CD14-positive monocyte (primary cell): ENCODE measurements around the gene CCDC160. TPM values are rescaled to one million over a fixed set of nuclear protein-coding genes. Genes with fewer than 3 reads are reported as not detected.

Source experiments
- DNase-seq, 3 donors: peaks; one replicate each; pipeline ENCODE4 v3.0.0-alpha.2; 2011 to 2022
- H2AFZ ChIP-seq: 2 replicates; pipeline ENCODE4 v1.6.0; 2012; ENCODE audit warnings: mild to moderate bottlenecking, low read depth, low read length, inconsistent platforms; ENCODE audit not compliant: insufficient read depth, poor library complexity, severe bottlenecking
- H3K27ac ChIP-seq, 2 donors: 1 replicate in 1 of 2; 2 replicates in 1 of 2; pipeline ENCODE4 v1.5.1; 2012 to 2013; ENCODE audit warnings: low read length in 2 of 2, control low read depth in 1 of 2, inconsistent platforms in 1 of 2, low read depth in 1 of 2, mild to moderate bottlenecking in 1 of 2
- H3K27me3 ChIP-seq, 2 donors: one replicate each; pipeline versions ENCODE4 v1.6.0 to v1.6.1; 2011 to 2013; ENCODE audit warnings: low read length in 2 of 2; ENCODE audit not compliant: control insufficient read depth in 2 of 2, insufficient read depth in 2 of 2
- H3K36me3 ChIP-seq, 2 donors: replicated peaks in 1 of 2; 1 replicate in 1 of 2; 2 replicates in 1 of 2; pipeline versions ENCODE4 v1.5.1 to v1.6.1; 2012 to 2013; ENCODE audit warnings: low read length in 2 of 2, control low read depth in 1 of 2, inconsistent platforms in 1 of 2, mild to moderate bottlenecking in 1 of 2; ENCODE audit not compliant: insufficient read depth in 2 of 2, control insufficient read depth in 1 of 2
- H3K4me1 ChIP-seq, 2 donors: 1 replicate in 1 of 2; 2 replicates in 1 of 2; pipeline versions ENCODE4 v1.5.1 to v1.6.1; 2012 to 2013; ENCODE audit warnings: low read length in 2 of 2, control low read depth in 1 of 2, inconsistent platforms in 1 of 2, mild to moderate bottlenecking in 1 of 2, moderate library complexity in 1 of 2; ENCODE audit not compliant: insufficient read depth in 2 of 2, control insufficient read depth in 1 of 2
- H3K4me2 ChIP-seq: replicated peaks from 2 replicates; pipeline ENCODE3; 2012; ENCODE audit warnings: low read length, moderate library complexity, mild to moderate bottlenecking; ENCODE audit not compliant: poor library complexity, severe bottlenecking; ENCODE audit errors: extremely low read depth
- H3K4me3 ChIP-seq, 3 experiments: fragments of 200-600 bp in 1 of 3; sonication (generic) in 1 of 3; replicated peaks in 1 of 3; 1 replicate in 2 of 3; 2 replicates in 1 of 3; pipeline ENCODE4 v1.5.1; 2011 to 2013; ENCODE audit warnings: low read length in 3 of 3, mild to moderate bottlenecking in 3 of 3, control low read depth in 2 of 3, low read depth in 2 of 3, inconsistent platforms in 1 of 3, moderate library complexity in 1 of 3
- H3K79me2 ChIP-seq: 2 replicates; pipeline ENCODE4 v1.6.0; 2012; ENCODE audit warnings: mild to moderate bottlenecking, control low read depth, inconsistent platforms, low read length, moderate library complexity; ENCODE audit not compliant: insufficient read depth
- H3K9ac ChIP-seq: 2 replicates; pipeline ENCODE4 v1.6.0; 2017; ENCODE audit warnings: low read length, mild to moderate bottlenecking; ENCODE audit not compliant: insufficient read depth, poor library complexity, severe bottlenecking
- H3K9me3 ChIP-seq, 2 donors: replicated peaks in 1 of 2; 1 replicate in 1 of 2; 2 replicates in 1 of 2; pipeline versions ENCODE4 v1.5.1 to v1.6.1; 2012 to 2013; ENCODE audit warnings: low read length in 2 of 2, control low read depth in 1 of 2; ENCODE audit not compliant: control insufficient read depth in 1 of 2, insufficient read depth in 1 of 2
- H4K20me1 ChIP-seq: 2 replicates; pipeline ENCODE4 v1.6.0; 2012; ENCODE audit warnings: mild to moderate bottlenecking, low read length, control low read depth, moderate library complexity; ENCODE audit not compliant: insufficient read depth
- H3K27ac Mint-ChIP-seq, 7 donors: one replicate each; pipeline ENCODE4 v1.8.0; 2020; ENCODE audit warnings: mild to moderate bottlenecking in 7 of 7, mixed read lengths in 7 of 7, moderate library complexity in 6 of 7, inconsistent platforms in 2 of 7
- H3K27me3 Mint-ChIP-seq, 3 donors: one replicate each; pipeline ENCODE4 v1.8.0; 2021 to 2022; ENCODE audit warnings: low read depth in 3 of 3, mild to moderate bottlenecking in 3 of 3, mixed read lengths in 3 of 3, moderate library complexity in 3 of 3, inconsistent platforms in 1 of 3
- H3K36me3 Mint-ChIP-seq, 2 donors: one replicate each; pipeline ENCODE4 v1.8.0; 2020; ENCODE audit warnings: mixed read lengths in 2 of 2, inconsistent platforms in 1 of 2, mild to moderate bottlenecking in 1 of 2
- H3K4me1 Mint-ChIP-seq: one replicate; pipeline ENCODE4 v1.8.0; 2020; ENCODE audit warnings: mild to moderate bottlenecking, mixed read lengths
- H3K4me3 Mint-ChIP-seq, 2 donors: one replicate each; pipeline ENCODE4 v1.8.0; 2020; ENCODE audit warnings: mild to moderate bottlenecking in 2 of 2, mixed read lengths in 2 of 2, moderate library complexity in 1 of 2
- H3K9me3 Mint-ChIP-seq, 7 donors: one replicate each; pipeline ENCODE4 v1.8.0; 2020 to 2022; ENCODE audit warnings: mixed read lengths in 7 of 7, mild to moderate bottlenecking in 6 of 7, moderate library complexity in 6 of 7, inconsistent platforms in 2 of 7
- WGBS: methylation state at CpG from one replicate; pipeline ENCODE4 v1.1.5; 2013; ENCODE audit warnings: missing lambda C conversion rate; ENCODE audit not compliant: insufficient coverage; 5-methylcytosine and 5-hydroxymethylcytosine counted together
- intact Hi-C, 2 donors: fragments of 100-400 bp; cut with micrococcal nuclease; formaldehyde crosslinking; loops; one replicate each; pipeline versions ENCODE4 v1.15.0 to v1.15.1; 2023
- polyA plus RNA-seq, 3 donors: library from polyadenylated mRNA; depleted of rRNA in 1 of 3; unstranded in 2 of 3; stranded (reverse) in 1 of 3; fragments of 300-500 nt in 2 of 3; fragments of >200 nt in 1 of 3; fragmentation: Illumina TruSeq in 2 of 3; gene quantifications; 1 replicate in 2 of 3; 2 replicates in 1 of 3; pipeline ENCODE4 v1.2.3, GENCODE V29; 2012 to 2021
- TF ChIP-seq, protein P1 (sequence below): fragments of 200-600 bp; IDR thresholded peaks from one replicate; pipeline ENCODE4 v1.8.0; 2022; ENCODE audit warnings: antibody characterized with exemption, mild to moderate bottlenecking

CCDC160 gene
- polyA plus RNA-seq, 3 donors = not detected

DNA sequence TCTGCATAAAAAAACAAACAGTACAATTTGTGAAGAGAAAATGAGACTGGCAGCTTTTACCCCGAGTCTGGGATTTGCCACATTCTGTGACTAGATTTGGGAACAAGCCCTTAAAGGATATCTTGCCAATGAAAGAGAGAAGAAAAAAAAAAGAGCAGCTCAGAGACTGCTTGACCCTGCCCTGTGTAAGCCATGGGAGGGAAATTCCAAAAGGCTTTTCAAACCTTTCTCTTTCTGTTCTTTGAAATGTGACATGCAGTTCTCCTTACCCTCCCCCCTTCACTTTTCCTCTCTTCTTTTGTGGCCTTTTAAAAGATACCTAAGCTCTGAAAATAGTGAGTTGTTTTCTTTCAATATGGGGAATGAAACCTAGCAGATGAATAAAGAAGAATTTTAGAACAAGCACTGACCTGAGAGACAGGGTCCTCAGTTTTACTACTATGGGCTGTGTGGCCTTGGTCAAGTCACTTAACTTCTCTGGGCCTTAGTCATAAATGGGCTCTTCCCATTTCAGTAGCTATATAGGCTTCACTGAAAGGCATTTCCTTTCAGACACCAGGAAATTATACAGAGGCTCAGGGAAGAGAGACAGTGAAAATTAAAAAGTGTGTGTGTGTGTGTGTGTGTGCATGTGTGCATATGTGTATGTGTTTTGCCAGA is 5.1 kb downstream of the CCDC160 start:
- peaks cover 14 to 41% (median 34%) of the 10 kb centered on the region in 3 donors for H3K27me3 Mint-ChIP-seq
- H3K4me1 ChIP-seq = peaks cover 0 to 3% of the 10 kb centered on the region in 2 donors
- no peaks in the 10 kb centered on the region for H3K36me3 ChIP-seq
- H3K4me3 ChIP-seq = no peak overlapping the region
- H3K27me3 ChIP-seq = peaks cover 15 to 18% of the 10 kb centered on the region in 2 donors
- TF ChIP-seq, protein P1, sequence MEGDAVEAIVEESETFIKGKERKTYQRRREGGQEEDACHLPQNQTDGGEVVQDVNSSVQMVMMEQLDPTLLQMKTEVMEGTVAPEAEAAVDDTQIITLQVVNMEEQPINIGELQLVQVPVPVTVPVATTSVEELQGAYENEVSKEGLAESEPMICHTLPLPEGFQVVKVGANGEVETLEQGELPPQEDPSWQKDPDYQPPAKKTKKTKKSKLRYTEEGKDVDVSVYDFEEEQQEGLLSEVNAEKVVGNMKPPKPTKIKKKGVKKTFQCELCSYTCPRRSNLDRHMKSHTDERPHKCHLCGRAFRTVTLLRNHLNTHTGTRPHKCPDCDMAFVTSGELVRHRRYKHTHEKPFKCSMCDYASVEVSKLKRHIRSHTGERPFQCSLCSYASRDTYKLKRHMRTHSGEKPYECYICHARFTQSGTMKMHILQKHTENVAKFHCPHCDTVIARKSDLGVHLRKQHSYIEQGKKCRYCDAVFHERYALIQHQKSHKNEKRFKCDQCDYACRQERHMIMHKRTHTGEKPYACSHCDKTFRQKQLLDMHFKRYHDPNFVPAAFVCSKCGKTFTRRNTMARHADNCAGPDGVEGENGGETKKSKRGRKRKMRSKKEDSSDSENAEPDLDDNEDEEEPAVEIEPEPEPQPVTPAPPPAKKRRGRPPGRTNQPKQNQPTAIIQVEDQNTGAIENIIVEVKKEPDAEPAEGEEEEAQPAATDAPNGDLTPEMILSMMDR = no peak
- H4K20me1 ChIP-seq = no peaks in the 10 kb centered on the region
- H3K9me3 Mint-ChIP-seq = peaks cover 0 to 5% (median 0%) of the 10 kb centered on the region in 7 donors
- peaks cover 0 to 3% of the 10 kb centered on the region in 2 donors for H3K9me3 ChIP-seq
- H3K27ac ChIP-seq = no peak overlapping the region
- no peak overlapping the region for H3K4me2 ChIP-seq
- no peak overlapping the region for H3K27ac Mint-ChIP-seq
- DNase-seq = no peak
- H3K4me1 Mint-ChIP-seq = no peaks in the 10 kb centered on the region
- intact Hi-C loops = no loop called here
- H3K79me2 ChIP-seq = no peaks in the 10 kb centered on the region
- H2AFZ ChIP-seq = no peak overlapping the region
- H3K36me3 Mint-ChIP-seq = no peaks in the 10 kb centered on the region
- no peak overlapping the region for H3K4me3 Mint-ChIP-seq
- no CpG with 5 or more reads among the region's 1 CpG for WGBS
- H3K9ac ChIP-seq = no peak overlapping the region

DNA sequence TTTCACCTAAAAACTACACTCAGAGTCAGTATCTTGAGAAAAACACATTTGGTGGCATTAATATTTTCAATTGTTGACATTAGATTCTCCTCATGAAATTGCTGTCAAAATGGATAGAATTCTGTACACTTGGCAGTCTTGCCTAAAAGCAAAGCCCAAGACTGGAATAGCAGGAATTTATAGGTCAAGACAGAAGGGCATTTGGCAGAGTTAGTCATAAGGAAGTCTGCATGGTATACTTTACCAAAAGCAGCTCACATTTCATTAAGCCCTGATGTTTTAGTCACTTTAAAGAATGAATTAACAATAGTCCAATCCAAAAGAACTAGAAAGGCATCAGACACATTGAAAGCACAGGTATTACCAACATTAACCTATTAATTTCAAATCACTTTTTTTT is 7.1 kb downstream of the CCDC160 start:
- H3K9me3 ChIP-seq = no peaks in the 10 kb centered on the region
- no peak overlapping the region for H3K27ac ChIP-seq
- peaks cover 3 to 7% of the 10 kb centered on the region in 2 donors for H3K27me3 ChIP-seq
- H4K20me1 ChIP-seq = no peaks in the 10 kb centered on the region
- no peak overlapping the region for H3K9ac ChIP-seq
- no peak overlapping the region for H3K4me3 ChIP-seq
- DNase-seq = no peak
- no peaks in the 10 kb centered on the region for H3K36me3 Mint-ChIP-seq
- no peak overlapping the region for H3K27ac Mint-ChIP-seq
- no peak overlapping the region for H2AFZ ChIP-seq
- H3K36me3 ChIP-seq = no peaks in the 10 kb centered on the region
- peaks cover 10 to 24% (median 22%) of the 10 kb centered on the region in 3 donors for H3K27me3 Mint-ChIP-seq
- TF ChIP-seq, protein P1 = no peak
- intact Hi-C loops = no loop called here
- no peak overlapping the region for H3K4me3 Mint-ChIP-seq
- H3K4me2 ChIP-seq = no peak overlapping the region
- H3K9me3 Mint-ChIP-seq = no peaks in the 10 kb centered on the region
- no peaks in the 10 kb centered on the region for H3K4me1 ChIP-seq
- H3K79me2 ChIP-seq = no peaks in the 10 kb centered on the region
- H3K4me1 Mint-ChIP-seq = no peaks in the 10 kb centered on the region
